IPS-NIHi11 (cell line): Measurements from ENCODE around the gene OR2T29.
"Not testable (repeated sequence)": the region's sequence is repeated elsewhere in the genome, so short reads cannot be mapped to it uniquely, and the experiment has no call there.

ENCODE experiments used
- DNase-seq: peaks from one replicate; pipeline ENCODE4 v3.0.0; 2012; ENCODE audit warnings: mixed read lengths, low spot score

The OR2T29 gene

DNA sequence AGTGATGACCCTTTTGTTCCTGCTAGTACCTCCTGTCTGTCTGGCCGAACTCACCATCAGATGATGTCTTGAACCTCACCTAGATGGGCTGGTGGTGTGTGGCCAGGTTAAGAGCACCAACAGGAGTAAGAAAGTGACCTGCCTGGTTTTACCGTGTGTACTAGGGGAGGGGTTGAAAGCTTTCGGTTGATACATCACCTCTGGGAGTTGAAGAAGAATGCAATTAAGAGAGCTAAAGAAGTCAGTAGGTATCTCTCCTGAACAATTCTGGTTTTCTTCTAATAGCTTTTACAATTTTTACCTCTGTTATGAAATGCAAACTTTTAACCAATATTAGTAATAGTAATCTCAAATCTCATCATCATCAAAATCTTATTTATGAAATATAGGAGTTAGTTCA lies at the start of gene OR2T29:
OR2T29 (minus strand) TSS at position 101 of the 400 bp plus-strand sequence. CDS start 3,281 bp downstream, outside the sequence.
- DNase-seq, result not testable (repeated sequence)

- DNase-seq, result no peak
Measured at GRCh38 chr1:248611883-248612414, 49.4 kb upstream of the OR2T29 start.

- no peak for DNase-seq
Measured at GRCh38 chr1:248610301-248610700, 47.7 kb upstream of the OR2T29 start.

GRCh38 chr1:248599396-248599795 lies 36.8 kb upstream of the OR2T29 start:
- DNase-seq, result no peak

DNA sequence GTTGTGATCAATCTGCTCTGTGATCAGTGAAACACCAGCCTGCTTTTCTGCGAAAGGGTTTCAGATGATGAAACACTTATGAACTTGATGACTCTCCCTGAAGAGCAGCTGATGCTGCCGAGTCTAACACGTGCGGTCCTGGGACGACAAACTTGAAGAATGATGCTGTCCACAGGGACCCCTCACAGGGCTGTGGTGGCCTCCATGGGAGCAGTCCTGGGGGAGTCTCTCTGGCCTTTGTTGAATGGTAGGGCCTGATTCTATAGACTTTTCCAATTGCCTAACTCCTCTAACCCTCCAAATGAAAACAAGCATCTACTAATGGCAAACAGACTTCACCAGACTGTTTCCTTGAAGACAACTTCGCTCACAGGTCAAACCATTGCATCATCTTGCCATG lies 35.0 kb upstream of the OR2T29 start, which contains the start of gene OR2T10:
OR2T10 (minus strand) TSS at position 112 of the 400 bp plus-strand sequence. CDS start 3,932 bp downstream, outside the sequence.
- DNase-seq, result no peak

GRCh38 chr1:248596615-248597014 lies 34.0 kb upstream of the OR2T29 start:
- no peak for DNase-seq

DNA sequence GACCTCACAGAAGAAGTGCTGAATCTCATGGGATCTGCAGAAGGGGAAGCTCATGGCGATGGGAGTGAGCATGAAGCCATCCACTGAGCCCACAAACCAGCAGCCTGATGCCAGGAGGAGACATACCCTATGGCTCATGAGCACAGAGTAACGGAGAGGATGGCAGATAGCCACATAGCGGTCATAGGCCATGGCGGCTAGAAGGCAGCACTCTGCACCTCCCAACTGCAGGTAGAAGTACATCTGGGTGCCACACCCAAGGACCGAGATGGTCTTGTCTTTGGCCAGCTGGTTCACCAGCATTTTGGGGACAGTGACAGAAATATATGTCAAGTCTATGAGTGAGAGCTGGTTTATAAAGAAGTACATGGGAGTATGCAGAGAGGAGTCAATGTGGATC lies 30.7 kb upstream of the OR2T29 start:
- DNase-seq, result no peak

DNA sequence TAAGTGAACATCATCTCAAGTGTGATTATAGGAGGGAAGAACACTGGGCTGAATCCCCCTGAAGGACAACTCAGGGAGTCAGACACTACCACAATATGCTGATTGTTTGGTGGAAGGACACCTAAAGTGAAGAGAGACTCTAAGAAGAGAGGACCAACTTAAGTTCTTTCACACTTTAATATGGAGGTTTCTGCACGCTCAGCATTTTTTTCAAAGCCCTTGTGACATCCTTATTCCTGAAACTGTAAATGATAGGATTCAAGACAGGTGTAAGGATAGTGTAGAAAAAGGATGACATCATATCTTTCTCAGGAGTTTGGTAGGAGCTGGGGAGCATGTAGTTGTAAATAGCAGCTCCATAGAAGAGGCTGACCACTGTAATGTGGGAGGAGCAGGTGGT lies 30.1 kb upstream of the OR2T29 start:
- DNase-seq, result no peak

GRCh38 chr1:248590055-248590454 lies 27.5 kb upstream of the OR2T29 start:
- DNase-seq, result no peak

DNA sequence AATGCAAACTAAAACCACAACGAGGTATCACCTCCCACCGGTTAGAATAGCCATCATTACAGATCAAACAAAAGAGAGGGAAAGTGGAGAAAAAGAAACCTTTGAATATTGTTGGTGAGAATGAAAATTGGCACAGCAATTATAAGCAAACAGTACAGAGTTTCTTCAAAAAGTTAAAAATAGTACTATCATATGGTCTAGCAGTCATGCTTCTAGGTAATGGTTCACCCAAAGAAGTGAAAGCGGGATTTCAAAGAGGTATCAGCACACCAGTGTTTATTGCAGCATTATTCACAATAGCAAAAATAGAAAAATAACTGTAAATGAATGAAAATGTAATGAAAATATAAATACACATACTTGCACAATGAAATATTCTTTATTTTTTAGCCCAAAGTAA lies 26.8 kb upstream of the OR2T29 start:
- no peak for DNase-seq

DNA sequence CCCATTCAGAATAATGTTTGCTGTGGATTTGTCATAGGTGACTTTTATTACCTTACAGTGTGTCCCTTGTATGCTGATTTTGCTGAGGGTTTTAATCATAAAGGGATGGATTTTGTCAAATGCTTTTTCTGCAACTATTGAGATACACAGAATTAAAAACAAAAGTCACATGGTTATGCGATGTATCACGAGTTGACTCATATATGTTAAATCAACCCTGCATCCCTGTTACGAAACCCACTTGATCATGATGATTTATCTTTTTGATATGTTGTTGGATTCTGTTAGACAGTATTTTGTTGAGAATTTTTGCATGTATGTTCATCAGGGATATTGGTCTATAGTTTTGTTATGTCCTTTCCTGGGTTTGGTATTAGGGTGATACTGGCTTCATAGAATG lies 22.7 kb upstream of the OR2T29 start:
- DNase-seq, result no peak

DNA sequence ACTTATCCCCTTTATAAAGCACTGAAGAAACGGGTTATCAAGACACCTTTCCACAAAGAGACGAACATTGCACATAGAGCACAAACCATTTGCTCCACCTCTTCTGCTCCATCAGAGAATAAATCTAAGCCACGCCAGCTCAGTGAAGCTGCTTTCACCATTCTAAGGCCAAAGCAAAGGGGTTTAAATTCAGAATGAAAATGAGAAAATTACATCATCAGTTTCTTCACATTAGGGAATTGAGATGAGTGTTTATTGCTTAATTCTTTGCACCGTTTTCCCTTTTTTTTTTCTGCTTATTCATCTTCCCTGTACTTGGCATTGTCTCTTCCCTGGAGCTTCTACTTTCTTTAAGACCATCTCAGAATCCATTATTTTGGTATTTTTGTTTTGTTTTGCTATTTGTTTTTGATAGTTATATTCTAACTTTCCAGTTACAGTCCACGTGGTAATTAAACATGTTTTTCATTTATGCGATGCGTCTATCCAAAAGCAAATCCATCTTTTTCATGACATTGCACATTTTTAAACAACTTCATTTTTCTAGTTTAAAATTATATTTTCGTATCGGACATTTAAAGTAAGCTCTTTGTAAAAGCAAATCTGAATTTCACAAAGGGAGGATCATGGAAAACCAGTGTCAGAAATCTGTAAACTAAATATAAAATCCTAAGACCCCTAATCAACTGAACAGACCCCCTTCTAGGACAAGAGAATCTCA lies 13.8 kb upstream of the OR2T29 start:
- DNase-seq, result no peak

GRCh38 chr1:248574657-248575056 lies 12.1 kb upstream of the OR2T29 start, which contains the start of gene OR2T34:
TSS of gene OR2T34 (minus strand) at chr1:248574757. CDS start at chr1:248574757, 0 bp downstream.
- not testable (repeated sequence) for DNase-seq

DNA sequence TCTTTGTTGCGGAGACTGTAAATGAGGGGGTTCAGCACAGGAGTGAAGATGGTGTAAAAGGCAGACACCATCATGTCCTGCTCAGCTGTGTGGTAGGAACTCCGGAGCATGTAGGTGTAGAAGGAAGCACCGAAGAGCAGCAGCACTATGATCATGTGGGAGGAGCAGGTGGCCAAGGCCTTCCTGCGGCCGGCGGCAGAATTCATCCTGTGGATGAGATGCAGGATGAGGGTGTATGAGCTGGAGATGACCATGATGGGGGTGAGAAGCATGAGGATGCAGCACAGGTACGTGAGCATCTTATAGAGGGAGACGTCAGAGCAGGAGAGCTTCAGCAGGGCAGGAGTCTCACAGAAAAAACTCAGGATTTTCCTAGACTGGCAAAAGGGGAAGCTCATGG lies 11.3 kb upstream of the OR2T29 start:
- not testable (repeated sequence) for DNase-seq

DNA sequence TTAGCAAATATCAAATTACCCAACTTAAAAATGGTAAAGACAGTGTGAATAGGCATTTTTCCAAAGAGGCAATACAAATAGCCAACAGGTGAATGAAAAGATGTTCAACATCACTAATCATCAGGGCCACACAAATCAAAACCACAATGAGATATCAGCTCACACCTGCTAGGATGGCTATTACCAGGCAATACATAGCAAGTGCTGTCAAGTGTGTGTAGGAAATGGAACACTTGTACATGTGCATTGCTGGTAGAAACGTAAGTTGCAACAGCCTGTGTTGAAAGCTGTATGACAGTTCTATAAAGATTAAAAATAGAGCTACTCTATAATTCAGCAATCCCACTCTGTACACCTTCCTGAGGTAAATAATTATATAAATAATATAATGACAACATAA lies 9.5 kb upstream of the OR2T29 start:
- DNase-seq, result not testable (repeated sequence)

DNA sequence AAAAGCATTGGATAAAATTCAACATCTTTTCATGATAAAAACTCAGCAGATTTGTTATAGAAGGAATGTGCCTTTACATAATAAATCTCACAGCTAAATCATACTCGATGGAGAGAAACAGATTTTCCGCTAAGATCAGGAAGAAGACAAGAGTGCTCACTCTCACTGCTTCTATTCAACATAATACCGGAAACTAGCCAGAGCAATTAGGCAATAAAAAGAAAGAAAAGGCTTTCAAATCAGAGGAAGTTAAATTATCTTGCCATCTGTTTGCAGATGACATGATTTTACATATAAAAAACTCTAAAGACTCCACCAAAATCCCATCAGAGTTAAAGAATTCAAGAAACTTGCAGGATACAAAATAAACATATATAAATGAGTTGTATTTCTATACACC lies 8.2 kb upstream of the OR2T29 start:
- not testable (repeated sequence) for DNase-seq

DNA sequence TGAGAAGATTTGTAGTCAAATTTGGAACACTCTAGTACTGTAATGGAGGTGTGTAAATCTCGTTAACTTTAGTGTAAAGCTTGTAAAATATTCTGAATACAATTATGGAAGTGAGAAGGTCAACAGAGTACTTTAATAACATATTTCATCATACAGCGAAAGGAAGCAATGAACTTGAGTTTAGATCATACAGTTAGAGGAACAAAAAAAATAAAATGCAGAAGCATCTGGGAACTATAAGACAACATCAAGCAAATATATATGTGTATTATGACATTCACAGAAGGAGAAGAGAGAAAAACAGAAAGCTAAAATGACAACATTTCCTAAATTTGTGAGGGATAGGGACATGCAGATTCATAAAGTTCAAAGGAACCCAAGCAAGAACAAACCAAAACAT lies 6.5 kb upstream of the OR2T29 start:
- not testable (repeated sequence) for DNase-seq

DNA sequence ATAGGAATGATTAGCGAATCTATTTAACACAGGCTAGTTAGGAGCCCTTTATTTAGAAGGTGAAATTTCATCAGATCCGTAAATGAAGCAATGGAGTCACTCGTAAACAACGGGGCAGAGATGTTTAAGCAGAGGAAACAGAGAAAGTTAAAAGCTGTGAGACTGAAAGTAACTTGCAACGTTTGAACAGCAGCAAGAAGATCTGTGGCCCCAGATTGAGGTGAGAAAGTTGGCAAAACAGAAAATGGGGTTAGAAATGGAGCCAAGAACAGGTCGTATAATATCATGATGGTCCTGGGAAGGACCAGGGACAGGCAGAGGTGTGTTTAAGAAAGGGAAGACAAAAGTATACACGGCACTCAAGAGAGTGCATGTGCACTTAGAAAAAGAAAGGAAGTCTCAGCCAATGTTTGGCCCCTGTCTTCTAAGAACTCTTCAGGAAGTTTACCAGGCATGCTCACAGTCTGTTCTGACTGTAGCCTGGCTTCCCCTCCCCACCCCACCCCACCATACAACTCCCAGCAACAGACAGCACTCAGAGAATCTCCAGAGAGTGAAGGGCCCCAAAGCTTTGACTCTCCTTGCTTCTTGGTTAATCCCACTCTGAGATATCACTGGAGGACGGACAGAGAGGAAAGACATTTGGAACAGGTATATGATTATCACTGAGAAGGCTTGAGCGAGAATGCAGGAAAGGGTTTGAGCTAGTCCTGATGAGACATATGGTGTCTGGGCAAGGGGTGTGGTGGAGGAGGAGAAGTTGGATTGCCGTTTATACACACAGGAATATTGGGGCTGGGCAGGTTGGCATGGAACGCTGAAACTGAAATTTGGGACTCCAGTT lies 3.2 kb upstream of the OR2T29 start:
- DNase-seq, result not testable (repeated sequence)

DNA sequence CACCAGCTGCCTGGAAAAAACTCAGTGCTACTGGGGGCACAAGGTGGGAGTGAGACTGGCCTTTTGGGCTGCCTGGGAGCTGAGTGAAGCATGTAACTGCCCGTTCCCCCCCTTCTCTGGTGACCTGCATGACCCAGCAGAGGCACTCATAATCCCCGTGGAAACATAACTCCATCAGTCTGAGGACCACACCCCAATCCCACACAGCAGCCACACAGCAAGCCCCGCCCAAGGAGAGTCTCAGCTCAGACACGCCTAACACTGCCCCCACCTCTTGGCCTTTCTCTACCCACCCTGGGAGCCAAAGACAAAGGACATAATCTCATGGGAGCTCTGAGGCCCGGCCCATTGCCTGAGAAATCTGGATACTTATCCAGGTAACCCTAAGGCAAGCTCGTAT lies 11.5 kb downstream of the OR2T29 start:
- not testable (repeated sequence) for DNase-seq

GRCh38 chr1:248547383-248547782 lies 15.2 kb downstream of the OR2T29 start:
- not testable (repeated sequence) for DNase-seq

- DNase-seq, result not testable (repeated sequence)
Measured at GRCh38 chr1:248537449-248537848, 25.1 kb downstream of the OR2T29 start.

DNA sequence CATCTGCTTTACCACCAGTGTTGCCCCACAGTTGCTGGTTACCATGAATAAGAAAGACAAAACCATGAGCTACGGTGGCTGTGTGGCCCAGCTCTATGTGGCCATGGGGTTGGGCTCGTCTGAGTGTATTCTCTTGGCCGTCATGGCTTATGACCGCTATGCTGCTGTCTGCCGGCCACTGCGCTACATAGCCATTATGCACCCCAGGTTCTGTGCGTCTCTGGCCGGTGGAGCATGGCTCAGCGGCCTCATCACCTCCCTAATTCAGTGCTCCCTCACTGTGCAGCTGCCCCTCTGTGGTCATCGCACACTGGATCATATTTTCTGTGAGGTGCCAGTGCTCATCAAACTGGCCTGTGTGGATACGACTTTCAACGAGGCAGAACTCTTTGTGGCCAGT lies 40.7 kb downstream of the OR2T29 start:
- DNase-seq, result no peak

- not testable (repeated sequence) for DNase-seq
Measured at GRCh38 chr1:248510217-248510616, 52.4 kb downstream of the OR2T29 start.
